D341Med (cell line): ENCODE measurements around the gene TAF1A.
"Not testable (repeated sequence)": the region's sequence is repeated elsewhere in the genome, so short reads cannot be mapped to it uniquely, and the experiment has no call there.

Experiments
- DNase-seq: peaks from one replicate; pipeline ENCODE4 v3.0.0; 2012; ENCODE audit warnings: low spot score

TAF1A gene

GRCh38 chr1:222589462-222590302 is at the start of gene TAF1A:
TAF1A (minus strand) TSS chr1:222589933.
- DNase-seq = peak; percentile 93

- peak; percentile 71 for DNase-seq
Observed at GRCh38 chr1:222634180-222635013, 44.7 kb upstream of the TAF1A start.

GRCh38 chr1:222632749-222633148 is 43.0 kb upstream of the TAF1A start:
- no peak for DNase-seq

- no peak for DNase-seq
Observed at GRCh38 chr1:222631611-222632208, 42.0 kb upstream of the TAF1A start.

- no peak for DNase-seq
Observed at GRCh38 chr1:222629921-222630535, 40.3 kb upstream of the TAF1A start.

GRCh38 chr1:222627232-222627631 is 37.5 kb upstream of the TAF1A start:
- DNase-seq = no peak

- no peak for DNase-seq
Observed at GRCh38 chr1:222624214-222624613, 34.5 kb upstream of the TAF1A start.

GRCh38 chr1:222623458-222623857 is 33.7 kb upstream of the TAF1A start:
- no peak for DNase-seq

- DNase-seq = no peak
Observed at GRCh38 chr1:222622765-222623164, 33.0 kb upstream of the TAF1A start.

- DNase-seq = no peak
Observed at GRCh38 chr1:222620566-222620965, 30.8 kb upstream of the TAF1A start.

GRCh38 chr1:222618880-222619596 is 29.3 kb upstream of the TAF1A start:
- DNase-seq = peak; percentile 76

GRCh38 chr1:222618001-222618879 is 28.5 kb upstream of the TAF1A start, which contains the start of gene MIA3:
MIA3 (plus strand) TSS chr1:222618097; CDS start chr1:222618111, 14 bp downstream.
- peak; percentile 97 for DNase-seq

- peak; percentile 97 for DNase-seq
Observed at GRCh38 chr1:222617367-222617951, 27.7 kb upstream of the TAF1A start.

- no peak for DNase-seq
Observed at GRCh38 chr1:222616525-222616924, 26.8 kb upstream of the TAF1A start.

- no peak for DNase-seq
Observed at GRCh38 chr1:222613627-222614026, 23.9 kb upstream of the TAF1A start.

GRCh38 chr1:222610728-222611127 is 21.0 kb upstream of the TAF1A start:
- no peak for DNase-seq

GRCh38 chr1:222609111-222609510 is 19.4 kb upstream of the TAF1A start:
- not testable (repeated sequence) for DNase-seq

GRCh38 chr1:222606757-222607156 is 17.0 kb upstream of the TAF1A start:
- DNase-seq = no peak

GRCh38 chr1:222601257-222601656 is 11.5 kb upstream of the TAF1A start:
- DNase-seq = no peak

GRCh38 chr1:222600281-222600680 is 10.5 kb upstream of the TAF1A start:
- no peak for DNase-seq
